Measurements from ENCODE around the gene KCNMA1. TPM values are rescaled to one million over a fixed set of nuclear protein-coding genes. Genes with fewer than 3 reads are reported as not detected.

The KCNMA1 gene
- polyA plus RNA-seq, 1 of the 3 experiments (the other 2 are of a cell fraction): 107 TPM

DNA sequence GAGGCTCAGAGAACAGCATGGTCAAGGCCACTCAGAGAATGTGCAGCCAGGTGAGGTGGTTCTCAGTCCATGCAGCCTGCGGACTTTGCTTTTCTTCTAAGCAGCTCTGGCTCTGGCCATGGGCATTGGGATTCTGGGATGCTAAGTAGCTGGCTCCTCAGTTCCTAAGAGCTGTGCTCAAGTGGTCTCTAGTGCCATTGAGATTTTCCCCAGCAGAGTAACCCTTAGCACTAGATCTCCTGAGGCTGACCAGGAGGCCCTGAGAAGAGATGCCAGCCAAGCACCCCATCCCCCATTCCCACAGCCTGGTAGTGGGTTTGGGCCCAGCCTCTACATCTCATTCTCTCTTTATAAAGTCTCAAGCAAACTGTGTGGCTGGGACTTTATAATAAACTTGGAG is 77.1 kb downstream of the KCNMA1 start:
- Histone ChIP-seq H2AFZ (ENCODE audit: low read depth) (no peak overlapping the region), H3F3A (replicated peaks; ENCODE audit: insufficient read depth) (peaks cover under 1% of the 10 kb centered on the region), H3K27me3 (ENCODE audit: insufficient read depth) (no peaks in the 10 kb centered on the region), H4K20me1 (ENCODE audit: insufficient read depth) (no peaks in the 10 kb centered on the region), H3K36me3 (replicated peaks in 1 of 2; ENCODE audit: control insufficient read depth in 1 of 2, insufficient read depth in 2 of 2, low read length in 1 of 2) (no peaks in the 10 kb centered on the region), H3K79me2 (ENCODE audit: insufficient read depth) (no peaks in the 10 kb centered on the region), H3K4me2 (no peak overlapping the region), H3K4me3 (ENCODE audit: low read depth in 2 of 2, low read length in 1 of 2) (no peak overlapping the region), H3K4me1 (ENCODE audit: control insufficient read depth in 1 of 2, insufficient read depth in 2 of 2, low read depth in 1 of 2, low read length in 1 of 2) (peaks cover 2 to 7% of the 10 kb centered on the region in 2 experiments; a peak in 1 of 4 replicates), H3K27ac (ENCODE audit: low read depth in 2 of 2, low read length in 1 of 2) (no peak overlapping the region), H3K9ac (no peak overlapping the region), H3K9me2 (no peaks in the 10 kb centered on the region), H3K9me3 (no peaks in the 10 kb centered on the region)
- no CpG with 5 or more reads among the region's 1 CpG for WGBS (ENCODE audit: low lambda C conversion rate)
- TF ChIP-seq RFX5 (IDR thresholded peaks at IDR 0.05; ENCODE audit: low read length) (no peak), NRF1 (IDR thresholded peaks at IDR 0.05; ENCODE audit: low read depth, low read length) (no peak), SMC3 (IDR thresholded peaks at IDR 0.05; ENCODE audit: low read depth, low read length) (no peak), ELF1 (IDR thresholded peaks at IDR 0.05) (no peak), FOXM1 (IDR thresholded peaks at IDR 0.05; ENCODE audit: low read depth) (no peak), TCF12 (IDR thresholded peaks at IDR 0.05) (no peak), RAD21 (IDR thresholded peaks at IDR 0.05; ENCODE audit: low read length) (no peak), JUND (IDR thresholded peaks at IDR 0.05) (no peak)
- TF ChIP-seq, protein P1, sequence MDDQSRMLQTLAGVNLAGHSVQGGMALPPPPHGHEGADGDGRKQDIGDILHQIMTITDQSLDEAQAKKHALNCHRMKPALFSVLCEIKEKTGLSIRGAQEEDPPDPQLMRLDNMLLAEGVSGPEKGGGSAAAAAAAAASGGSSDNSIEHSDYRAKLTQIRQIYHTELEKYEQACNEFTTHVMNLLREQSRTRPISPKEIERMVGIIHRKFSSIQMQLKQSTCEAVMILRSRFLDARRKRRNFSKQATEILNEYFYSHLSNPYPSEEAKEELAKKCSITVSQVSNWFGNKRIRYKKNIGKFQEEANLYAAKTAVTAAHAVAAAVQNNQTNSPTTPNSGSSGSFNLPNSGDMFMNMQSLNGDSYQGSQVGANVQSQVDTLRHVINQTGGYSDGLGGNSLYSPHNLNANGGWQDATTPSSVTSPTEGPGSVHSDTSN (IDR thresholded peaks at IDR 0.05): no peak
- TF ChIP-seq, protein P2, sequence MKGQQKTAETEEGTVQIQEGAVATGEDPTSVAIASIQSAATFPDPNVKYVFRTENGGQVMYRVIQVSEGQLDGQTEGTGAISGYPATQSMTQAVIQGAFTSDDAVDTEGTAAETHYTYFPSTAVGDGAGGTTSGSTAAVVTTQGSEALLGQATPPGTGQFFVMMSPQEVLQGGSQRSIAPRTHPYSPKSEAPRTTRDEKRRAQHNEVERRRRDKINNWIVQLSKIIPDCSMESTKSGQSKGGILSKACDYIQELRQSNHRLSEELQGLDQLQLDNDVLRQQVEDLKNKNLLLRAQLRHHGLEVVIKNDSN (IDR thresholded peaks at IDR 0.05; ENCODE audit: borderline replicate concordance, low read depth): no peak
- TF ChIP-seq, protein P3, sequence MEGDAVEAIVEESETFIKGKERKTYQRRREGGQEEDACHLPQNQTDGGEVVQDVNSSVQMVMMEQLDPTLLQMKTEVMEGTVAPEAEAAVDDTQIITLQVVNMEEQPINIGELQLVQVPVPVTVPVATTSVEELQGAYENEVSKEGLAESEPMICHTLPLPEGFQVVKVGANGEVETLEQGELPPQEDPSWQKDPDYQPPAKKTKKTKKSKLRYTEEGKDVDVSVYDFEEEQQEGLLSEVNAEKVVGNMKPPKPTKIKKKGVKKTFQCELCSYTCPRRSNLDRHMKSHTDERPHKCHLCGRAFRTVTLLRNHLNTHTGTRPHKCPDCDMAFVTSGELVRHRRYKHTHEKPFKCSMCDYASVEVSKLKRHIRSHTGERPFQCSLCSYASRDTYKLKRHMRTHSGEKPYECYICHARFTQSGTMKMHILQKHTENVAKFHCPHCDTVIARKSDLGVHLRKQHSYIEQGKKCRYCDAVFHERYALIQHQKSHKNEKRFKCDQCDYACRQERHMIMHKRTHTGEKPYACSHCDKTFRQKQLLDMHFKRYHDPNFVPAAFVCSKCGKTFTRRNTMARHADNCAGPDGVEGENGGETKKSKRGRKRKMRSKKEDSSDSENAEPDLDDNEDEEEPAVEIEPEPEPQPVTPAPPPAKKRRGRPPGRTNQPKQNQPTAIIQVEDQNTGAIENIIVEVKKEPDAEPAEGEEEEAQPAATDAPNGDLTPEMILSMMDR (IDR thresholded peaks at IDR 0.05): no peak
- ChIA-PET CTCF (interaction anchor here (2.6 kb wide), 1 partner anchor 386 kb away, joined by 5 read pairs; no protein-coding TSS in a partner anchor), POLR2A (no interaction called here)
- no peak for DNase-seq

- Histone ChIP-seq H3F3A (replicated peaks; ENCODE audit: insufficient read depth) (peaks cover 3% of the 10 kb centered on the region), H3K36me3 (replicated peaks in 1 of 2; ENCODE audit: control insufficient read depth in 1 of 2, insufficient read depth in 2 of 2, low read length in 1 of 2) (no peaks in the 10 kb centered on the region), H3K9ac (no peak overlapping the region), H3K27ac (ENCODE audit: low read depth in 2 of 2, low read length in 1 of 2) (no peak overlapping the region), H3K79me2 (ENCODE audit: insufficient read depth) (no peaks in the 10 kb centered on the region), H2AFZ (ENCODE audit: low read depth) (no peak overlapping the region), H3K27me3 (ENCODE audit: insufficient read depth) (no peaks in the 10 kb centered on the region), H3K4me2 (no peak overlapping the region), H3K4me1 (ENCODE audit: control insufficient read depth in 1 of 2, insufficient read depth in 2 of 2, low read depth in 1 of 2, low read length in 1 of 2) (peaks cover 5 to 6% of the 10 kb centered on the region in 2 experiments; a peak in 1 of 4 replicates), H4K20me1 (ENCODE audit: insufficient read depth) (no peaks in the 10 kb centered on the region), H3K4me3 (ENCODE audit: low read depth in 2 of 2, low read length in 1 of 2) (no peak overlapping the region), H3K9me3 (no peaks in the 10 kb centered on the region), H3K9me2 (no peaks in the 10 kb centered on the region)
- CTCF ChIA-PET: no interaction called here
- no peak for DNase-seq
- POLR2A ChIA-PET: no interaction called here
- TF ChIP-seq TEAD4 (IDR thresholded peaks at IDR 0.05; ENCODE audit: borderline replicate concordance, insufficient read depth) (no peak), RCOR1 (IDR thresholded peaks at IDR 0.05; ENCODE audit: low read length) (no peak), FOXJ3 (CRISPR knock-in tag; IDR thresholded peaks at IDR 0.05) (no peak), EZH2phosphoT487 (IDR thresholded peaks at IDR 0.05; ENCODE audit: borderline replicate concordance, low read depth) (no peak), RAD21 (IDR thresholded peaks at IDR 0.05; ENCODE audit: low read length) (no peak), GABPA (IDR thresholded peaks at IDR 0.05; ENCODE audit: low read depth) (no peak), TAF1 (IDR thresholded peaks at IDR 0.05; ENCODE audit: borderline replicate concordance, low read depth, low read length) (no peak), RFX5 (IDR thresholded peaks at IDR 0.05; ENCODE audit: low read length) (no peak), RXRA (IDR thresholded peaks at IDR 0.05; ENCODE audit: borderline replicate concordance, low read depth) (no peak), POLR2AphosphoS5 (IDR thresholded peaks at IDR 0.05; ENCODE audit: low read depth, low read length) (no peak), YY1 (IDR thresholded peaks at IDR 0.05; ENCODE audit: low read depth) (no peak), MAX (IDR thresholded peaks at IDR 0.05; ENCODE audit: low read depth) (no peak), CHD2 (IDR thresholded peaks at IDR 0.05; ENCODE audit: low read length, partially characterized antibody) (no peak), SMC3 (IDR thresholded peaks at IDR 0.05; ENCODE audit: low read depth, low read length) (no peak)
- TF ChIP-seq, protein P4, sequence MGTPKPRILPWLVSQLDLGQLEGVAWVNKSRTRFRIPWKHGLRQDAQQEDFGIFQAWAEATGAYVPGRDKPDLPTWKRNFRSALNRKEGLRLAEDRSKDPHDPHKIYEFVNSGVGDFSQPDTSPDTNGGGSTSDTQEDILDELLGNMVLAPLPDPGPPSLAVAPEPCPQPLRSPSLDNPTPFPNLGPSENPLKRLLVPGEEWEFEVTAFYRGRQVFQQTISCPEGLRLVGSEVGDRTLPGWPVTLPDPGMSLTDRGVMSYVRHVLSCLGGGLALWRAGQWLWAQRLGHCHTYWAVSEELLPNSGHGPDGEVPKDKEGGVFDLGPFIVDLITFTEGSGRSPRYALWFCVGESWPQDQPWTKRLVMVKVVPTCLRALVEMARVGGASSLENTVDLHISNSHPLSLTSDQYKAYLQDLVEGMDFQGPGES (IDR thresholded peaks at IDR 0.05; ENCODE audit: low read depth, low read length): no peak
- TF ChIP-seq, protein P3 (IDR thresholded peaks at IDR 0.05): no peak
- WGBS (ENCODE audit: low lambda C conversion rate): 60% methylated on average over 3 of the region's 3 CpGs
Observed at GRCh38 chr10:77560052-77560451, 77.6 kb downstream of the KCNMA1 start.

All from SK-N-SH (cell line).